GM19452 (cell line): Measurements from ENCODE around the gene RNF113B.

ENCODE experiments used
- ATAC-seq: cut with Tn5 transposase; IDR thresholded peaks from one replicate; pipeline ENCODE4 v1.9.1; 2021; ENCODE audit not compliant: unreplicated experiment

RNF113B gene

DNA sequence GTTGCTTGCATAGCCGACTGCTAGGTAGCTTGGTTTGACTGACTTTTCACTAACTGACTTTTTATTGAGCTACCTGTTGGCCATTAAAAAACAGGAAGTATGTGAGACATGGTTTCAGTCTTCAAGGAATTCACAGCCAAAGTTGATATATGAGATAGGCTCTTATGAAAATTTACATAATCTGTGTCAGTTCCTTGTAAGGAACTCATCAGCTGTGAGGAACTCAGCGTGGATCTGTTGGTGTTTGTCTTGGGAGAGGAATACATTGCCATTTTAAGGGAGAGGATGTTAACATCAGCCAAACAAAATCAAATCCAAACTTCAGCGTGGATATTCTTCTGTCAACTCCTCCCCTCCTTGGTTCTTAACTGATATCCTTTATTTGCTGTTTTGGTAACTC is 2.0 kb downstream of the RNF113B start:
- no peak for ATAC-seq

DNA sequence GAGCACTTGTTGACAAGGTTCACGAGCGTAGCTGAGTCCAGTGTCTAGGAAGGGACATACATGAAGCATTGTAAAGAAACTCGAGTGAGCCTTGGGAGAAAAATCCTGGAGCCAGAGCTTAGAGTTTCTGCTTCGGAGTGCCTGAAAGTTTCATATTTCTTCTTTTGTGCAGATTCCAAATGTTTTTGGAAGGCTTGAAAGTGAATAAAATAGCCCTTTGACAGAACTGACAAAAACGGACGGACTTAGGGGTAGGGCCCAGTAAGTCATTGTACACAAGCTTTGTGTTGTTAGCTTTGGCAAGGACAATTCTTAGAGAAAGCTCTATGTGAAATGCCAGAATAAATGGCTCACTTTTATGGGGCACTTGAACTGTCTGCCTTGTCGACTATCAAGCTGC is 2.8 kb downstream of the RNF113B start:
- no peak for ATAC-seq

DNA sequence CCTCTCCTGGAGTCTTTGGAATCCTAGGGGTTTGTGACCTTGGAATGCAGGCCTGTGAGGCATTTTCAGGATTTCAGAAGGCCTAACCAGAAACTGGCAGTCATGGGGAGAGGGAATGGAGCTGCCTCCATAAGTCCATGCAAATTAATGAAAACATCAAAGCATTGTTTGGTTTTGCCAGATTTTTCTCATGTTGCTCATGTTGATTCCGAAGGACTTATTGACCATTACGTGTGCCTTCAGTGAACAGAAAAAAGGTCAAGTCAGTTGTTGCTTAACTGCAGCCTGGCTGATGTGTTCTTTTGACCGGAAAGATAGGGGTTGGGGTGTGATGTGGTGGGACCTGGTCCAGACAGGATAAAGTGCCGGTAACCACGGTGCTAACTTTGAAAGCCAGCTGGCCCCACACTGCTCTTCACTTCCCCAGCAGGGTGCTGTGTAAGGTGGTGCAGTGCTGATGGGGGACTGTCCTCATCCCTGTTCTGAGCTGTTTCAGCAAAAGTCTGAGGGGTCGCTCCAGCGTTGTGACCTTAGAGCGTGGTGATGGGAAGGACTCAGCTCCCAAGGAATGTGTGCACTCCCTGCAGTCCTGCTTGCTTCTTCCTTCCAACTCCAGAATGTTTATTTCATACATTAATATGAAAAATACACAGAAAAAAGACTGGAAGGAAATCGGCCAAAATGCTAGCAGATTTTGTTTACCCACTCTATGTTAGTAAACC is 3.5 kb downstream of the RNF113B start:
- ATAC-seq: no peak

GRCh38 chr13:98172590-98173422 is 4.3 kb downstream of the RNF113B start:
- ATAC-seq: no peak

GRCh38 chr13:98171900-98172589 is 5.0 kb downstream of the RNF113B start:
- ATAC-seq: no peak

GRCh38 chr13:98169331-98169730 is 7.7 kb downstream of the RNF113B start:
- no peak for ATAC-seq

GRCh38 chr13:98162935-98163334 is 14.1 kb downstream of the RNF113B start:
- ATAC-seq: no peak

- ATAC-seq: no peak
These were observed 18.7 kb downstream of the RNF113B start for GRCh38 chr13:98158172-98158899.

DNA sequence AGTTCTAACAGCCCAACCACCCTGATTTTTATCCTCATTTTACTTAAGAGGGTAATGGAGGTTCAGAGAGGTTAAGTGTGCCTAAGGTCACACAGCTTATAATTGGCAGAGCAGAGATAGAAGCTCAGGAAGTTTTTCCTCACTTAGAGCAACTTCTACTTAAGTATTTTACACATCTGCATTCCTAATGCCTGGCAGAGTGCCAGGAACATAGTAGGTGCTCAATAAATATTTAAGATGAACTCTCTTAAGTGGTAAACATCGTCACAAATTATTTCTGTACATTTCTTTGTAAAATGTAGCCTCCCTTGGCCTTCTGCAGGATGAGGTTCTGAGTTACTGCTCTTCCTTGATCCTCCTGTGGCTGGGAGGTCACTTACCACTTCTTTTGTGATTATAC is 19.5 kb downstream of the RNF113B start:
- ATAC-seq: no peak

- no peak for ATAC-seq
These were observed 19.9 kb downstream of the RNF113B start for GRCh38 chr13:98157188-98157587.

- no peak for ATAC-seq
These were observed 20.8 kb downstream of the RNF113B start for GRCh38 chr13:98156259-98156658.

- ATAC-seq: no peak
These were observed 21.5 kb downstream of the RNF113B start for GRCh38 chr13:98155475-98156109.

DNA sequence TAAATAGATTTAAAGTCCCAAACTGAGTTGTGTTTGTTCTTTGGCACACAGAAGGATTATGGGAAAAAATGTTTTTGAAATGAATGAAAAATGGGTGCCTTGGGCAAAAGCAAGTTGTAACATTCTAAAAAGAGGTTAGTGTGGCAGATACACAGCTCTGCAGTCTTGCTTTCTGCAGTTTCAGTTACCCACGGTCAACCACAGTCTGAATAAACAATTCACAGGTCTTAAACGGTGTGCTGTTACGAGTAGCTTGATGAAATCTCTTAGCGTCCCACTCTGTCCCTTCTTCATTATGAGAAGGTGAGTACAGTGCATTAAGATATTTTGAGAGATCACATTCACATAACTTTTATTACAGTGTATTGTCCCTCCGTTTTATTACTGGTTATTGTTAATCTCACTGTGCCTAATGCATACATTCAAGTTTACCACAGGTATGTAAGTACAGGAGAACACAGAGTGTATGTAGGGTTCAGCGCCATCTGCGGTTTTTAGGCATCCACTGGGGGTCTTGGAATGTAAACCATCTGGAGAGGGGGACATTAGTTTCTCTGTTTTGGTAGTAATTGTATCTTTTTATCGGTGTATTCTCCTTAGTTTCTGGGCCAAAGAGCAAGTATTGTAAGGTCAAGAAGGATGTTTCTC is 26.1 kb downstream of the RNF113B start:
- ATAC-seq: no peak

GRCh38 chr13:98147521-98147920 is 29.5 kb downstream of the RNF113B start:
- ATAC-seq: no peak

- no peak for ATAC-seq
These were observed 32.2 kb downstream of the RNF113B start for GRCh38 chr13:98144801-98145350.

- ATAC-seq: no peak
These were observed 32.9 kb downstream of the RNF113B start for GRCh38 chr13:98144027-98144741.

DNA sequence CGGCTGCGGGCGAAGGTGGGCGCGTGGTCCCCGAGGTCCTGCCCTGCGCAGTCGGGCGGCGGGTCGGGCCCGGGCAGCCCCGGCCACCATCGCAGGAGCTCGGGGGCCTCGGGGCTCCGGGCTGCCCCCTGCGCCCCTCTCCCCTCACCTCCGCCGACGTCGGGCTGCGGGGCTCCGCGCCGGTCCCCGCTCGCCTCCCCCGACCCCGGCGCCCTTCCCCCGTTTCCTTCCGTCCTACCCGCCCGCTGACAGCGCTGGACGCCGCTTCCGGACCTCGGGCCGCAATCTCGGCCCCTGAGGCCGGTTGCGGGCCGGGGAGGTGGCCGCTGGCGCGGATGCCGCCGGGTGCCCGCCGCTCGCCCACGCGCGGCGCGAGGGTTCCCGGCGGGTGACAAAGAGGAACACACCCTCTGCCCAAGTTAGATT is 33.5 kb downstream of the RNF113B start:
- ATAC-seq: peak; percentile 14

- peak; percentile 27 for ATAC-seq
These were observed 33.9 kb downstream of the RNF113B start for GRCh38 chr13:98143157-98143553.
